ENCODE measurements around the gene LDLRAD3. TPM values are rescaled to one million over a fixed set of nuclear protein-coding genes. Genes with fewer than 3 reads are reported as not detected.

Gene LDLRAD3
- total RNA-seq, 1 experiment from 2014 or later, result 55.7 TPM

DNA sequence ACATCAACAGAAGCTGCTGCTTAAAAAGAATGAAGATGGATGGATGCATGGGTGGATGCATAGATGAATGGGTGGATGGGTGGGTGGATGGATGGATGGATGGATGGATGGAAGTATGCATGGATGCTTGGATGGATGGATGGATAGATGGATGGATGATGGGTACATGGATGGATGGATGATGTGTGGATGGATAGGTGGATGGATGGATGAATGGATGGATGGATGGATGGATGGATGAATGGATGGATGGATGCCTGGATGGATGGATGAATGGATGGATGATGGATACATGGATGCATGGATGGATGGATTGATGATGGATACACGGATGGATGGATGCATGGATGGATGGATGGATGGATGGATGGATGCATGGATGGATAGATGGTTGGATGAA, 110.8 kb downstream of the LDLRAD3 start:
- TF ChIP-seq, protein P1, sequence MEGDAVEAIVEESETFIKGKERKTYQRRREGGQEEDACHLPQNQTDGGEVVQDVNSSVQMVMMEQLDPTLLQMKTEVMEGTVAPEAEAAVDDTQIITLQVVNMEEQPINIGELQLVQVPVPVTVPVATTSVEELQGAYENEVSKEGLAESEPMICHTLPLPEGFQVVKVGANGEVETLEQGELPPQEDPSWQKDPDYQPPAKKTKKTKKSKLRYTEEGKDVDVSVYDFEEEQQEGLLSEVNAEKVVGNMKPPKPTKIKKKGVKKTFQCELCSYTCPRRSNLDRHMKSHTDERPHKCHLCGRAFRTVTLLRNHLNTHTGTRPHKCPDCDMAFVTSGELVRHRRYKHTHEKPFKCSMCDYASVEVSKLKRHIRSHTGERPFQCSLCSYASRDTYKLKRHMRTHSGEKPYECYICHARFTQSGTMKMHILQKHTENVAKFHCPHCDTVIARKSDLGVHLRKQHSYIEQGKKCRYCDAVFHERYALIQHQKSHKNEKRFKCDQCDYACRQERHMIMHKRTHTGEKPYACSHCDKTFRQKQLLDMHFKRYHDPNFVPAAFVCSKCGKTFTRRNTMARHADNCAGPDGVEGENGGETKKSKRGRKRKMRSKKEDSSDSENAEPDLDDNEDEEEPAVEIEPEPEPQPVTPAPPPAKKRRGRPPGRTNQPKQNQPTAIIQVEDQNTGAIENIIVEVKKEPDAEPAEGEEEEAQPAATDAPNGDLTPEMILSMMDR (IDR thresholded peaks at IDR 0.05; ENCODE audit: unreplicated experiment), result no peak
- DNase-seq (ENCODE audit: unreplicated experiment), result no peak
- intact Hi-C loops (cut with micrococcal nuclease), result loop anchor here (5.0 kb wide), 1 partner anchor 437 kb away; the partner anchor contains the start of gene FJX1
- no TSS peak for BruUV-seq (replicated peaks)
- peaks cover 14% of the 10 kb centered on the region for H3K9me3 Mint-ChIP-seq (ENCODE audit: unreplicated experiment)
- no peaks in the 10 kb centered on the region for H3K27me3 Mint-ChIP-seq (ENCODE audit: insufficient read depth, unreplicated experiment)
- POLR2A ChIA-PET, result no interaction called here
- H3K27ac Mint-ChIP-seq (ENCODE audit: low read depth, unreplicated experiment), result no peak overlapping the region
- no peak overlapping the region for H3K4me3 Mint-ChIP-seq (ENCODE audit: unreplicated experiment)
- CTCF ChIA-PET, result no interaction called here
- H3K36me3 Mint-ChIP-seq (ENCODE audit: insufficient read depth, unreplicated experiment), result peaks cover 63% of the 10 kb centered on the region
- H3K4me1 Mint-ChIP-seq (ENCODE audit: insufficient read depth, unreplicated experiment), result peaks cover 13% of the 10 kb centered on the region

DNA sequence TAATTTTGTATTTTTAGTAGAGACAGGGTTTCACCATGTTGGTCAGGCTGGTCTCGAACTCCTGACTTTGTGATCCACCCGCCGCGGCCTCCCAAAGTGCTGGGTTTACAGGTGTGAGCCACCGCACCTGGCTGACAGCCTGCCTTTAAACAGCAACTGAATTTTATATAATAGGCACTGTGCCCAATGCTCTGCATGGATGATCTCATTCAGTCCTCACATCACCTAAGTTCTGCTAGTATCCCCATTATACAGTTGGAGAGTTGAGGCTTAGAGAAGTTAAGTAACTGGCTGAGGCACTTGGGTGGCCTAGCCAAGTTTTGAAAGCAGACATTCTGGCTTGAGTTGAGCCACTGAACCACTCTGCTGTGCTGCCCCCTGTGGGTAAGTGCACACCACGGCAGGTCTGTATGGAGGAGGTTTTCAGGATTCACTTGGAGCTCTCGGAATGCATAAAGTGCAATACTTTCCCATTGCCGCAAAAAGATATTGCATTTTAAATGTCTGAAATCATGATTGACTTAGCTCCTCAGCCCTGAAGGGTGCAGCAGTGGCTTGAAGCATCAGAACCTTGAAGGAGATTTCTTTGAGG, 112.4 kb downstream of the LDLRAD3 start:
- Mint-ChIP-seq H3K4me3 (ENCODE audit: unreplicated experiment) (no peak overlapping the region), H3K27ac (ENCODE audit: low read depth, unreplicated experiment) (no peak overlapping the region), H3K36me3 (ENCODE audit: insufficient read depth, unreplicated experiment) (peaks cover 62% of the 10 kb centered on the region), H3K9me3 (ENCODE audit: unreplicated experiment) (peaks cover 16% of the 10 kb centered on the region), H3K4me1 (ENCODE audit: insufficient read depth, unreplicated experiment) (peaks cover 8% of the 10 kb centered on the region), H3K27me3 (ENCODE audit: insufficient read depth, unreplicated experiment) (no peaks in the 10 kb centered on the region)
- peak; percentile 61 for DNase-seq (ENCODE audit: unreplicated experiment)
- TF ChIP-seq, protein P1 (IDR thresholded peaks at IDR 0.05; ENCODE audit: unreplicated experiment), result peak; percentile 49
- BruUV-seq (replicated peaks), result no TSS peak
- intact Hi-C loops (cut with micrococcal nuclease), result loop anchor here (2.0 to 5.0 kb wide), 2 partner anchors 233 to 439 kb away; partner anchors contain the start of gene FJX1
- CTCF ChIA-PET, result interaction anchor here (0.6 to 2.7 kb wide), 5 partner anchors 12 to 439 kb away, joined by 3 to 9 read pairs (median 3); no protein-coding TSS in a partner anchor
- POLR2A ChIA-PET, result no interaction called here

DNA sequence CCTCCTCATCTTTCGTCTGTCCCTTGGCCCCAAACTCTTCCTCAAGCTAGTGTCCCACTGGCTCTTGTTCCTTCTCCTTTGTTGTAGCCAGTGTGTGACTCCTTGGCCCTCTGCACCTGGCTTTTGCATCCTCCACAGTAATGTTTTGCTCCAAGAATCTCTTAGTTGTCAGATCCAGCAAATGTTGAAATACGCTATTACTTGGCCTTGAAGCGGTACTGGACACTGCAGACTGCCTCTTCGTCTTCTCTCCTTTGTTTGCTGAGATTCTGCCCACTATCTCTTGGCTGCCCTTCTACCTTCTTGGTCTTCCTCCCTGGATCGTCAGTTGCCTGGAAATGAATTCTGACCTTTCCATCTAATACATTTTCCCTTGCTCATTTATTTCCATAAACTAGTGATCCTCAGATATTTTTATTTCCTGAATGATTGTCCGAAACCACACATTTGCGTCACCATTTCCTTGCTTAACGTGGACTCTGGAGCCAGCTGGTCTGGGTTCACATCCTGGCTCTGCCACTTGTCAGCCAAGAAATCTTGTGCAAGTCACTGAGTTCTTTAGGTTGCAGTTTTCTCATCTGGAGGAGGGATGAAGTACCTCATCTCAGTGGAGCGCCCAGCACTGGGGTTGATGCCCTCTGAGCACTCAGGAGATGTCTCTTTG, 113.6 kb downstream of the LDLRAD3 start:
- DNase-seq (ENCODE audit: unreplicated experiment), result peak; percentile 86
- TF ChIP-seq, protein P1 (IDR thresholded peaks at IDR 0.05; ENCODE audit: unreplicated experiment), result no peak
- intact Hi-C loops (cut with micrococcal nuclease), result loop anchor here (2.0 to 5.0 kb wide), 2 partner anchors 235 to 440 kb away; partner anchors contain the start of gene FJX1
- Mint-ChIP-seq H3K36me3 (ENCODE audit: insufficient read depth, unreplicated experiment) (peaks cover 57% of the 10 kb centered on the region), H3K4me1 (ENCODE audit: insufficient read depth, unreplicated experiment) (peaks cover 9% of the 10 kb centered on the region), H3K27me3 (ENCODE audit: insufficient read depth, unreplicated experiment) (no peaks in the 10 kb centered on the region), H3K4me3 (ENCODE audit: unreplicated experiment) (no peak overlapping the region), H3K9me3 (ENCODE audit: unreplicated experiment) (peaks cover 16% of the 10 kb centered on the region), H3K27ac (ENCODE audit: low read depth, unreplicated experiment) (no peak overlapping the region)
- BruUV-seq (replicated peaks), result no TSS peak
- ChIA-PET POLR2A (interaction anchor here (1.8 kb wide), 1 partner anchor 10 kb away, joined by 6 read pairs; no protein-coding TSS in a partner anchor), CTCF (interaction anchor here (0.6 to 2.7 kb wide), 3 partner anchors 11 to 236 kb away, joined by 3 to 9 read pairs (median 3); no protein-coding TSS in a partner anchor)

DNA sequence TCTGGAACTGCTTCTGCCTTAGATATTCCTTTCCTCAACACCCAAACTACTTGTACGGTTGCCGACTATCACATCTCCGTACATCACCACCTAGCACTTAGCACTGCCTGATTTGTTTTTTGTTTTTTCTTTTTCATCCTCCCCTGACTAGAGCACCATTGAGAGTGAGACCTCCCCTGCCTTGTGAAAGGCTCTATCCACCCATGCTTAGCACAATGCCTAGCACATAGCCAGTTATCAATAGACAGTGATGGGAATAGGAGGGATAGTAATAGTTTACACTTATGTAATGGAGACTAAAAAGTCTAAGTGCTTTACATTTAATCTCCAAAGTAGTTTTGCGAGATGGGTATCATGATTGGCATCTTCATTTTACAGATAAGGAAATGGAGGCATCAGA, 115.8 kb downstream of the LDLRAD3 start:
- peaks cover 19% of the 10 kb centered on the region for H3K4me1 Mint-ChIP-seq (ENCODE audit: insufficient read depth, unreplicated experiment)
- H3K36me3 Mint-ChIP-seq (ENCODE audit: insufficient read depth, unreplicated experiment), result peaks cover 48% of the 10 kb centered on the region
- H3K9me3 Mint-ChIP-seq (ENCODE audit: unreplicated experiment), result peaks cover 11% of the 10 kb centered on the region
- no peak overlapping the region for H3K4me3 Mint-ChIP-seq (ENCODE audit: unreplicated experiment)
- H3K27me3 Mint-ChIP-seq (ENCODE audit: insufficient read depth, unreplicated experiment), result no peaks in the 10 kb centered on the region
- BruUV-seq (replicated peaks), result no TSS peak
- DNase-seq (ENCODE audit: unreplicated experiment), result no peak
- intact Hi-C loops (cut with micrococcal nuclease), result loop anchor here (5.0 kb wide), 1 partner anchor 442 kb away; the partner anchor contains the start of gene FJX1
- ChIA-PET CTCF (interaction anchor here (0.6 to 0.9 kb wide), 4 partner anchors 22 to 419 kb away, joined by 3 read pairs; no protein-coding TSS in a partner anchor), POLR2A (no interaction called here)
- TF ChIP-seq, protein P1 (IDR thresholded peaks at IDR 0.05; ENCODE audit: unreplicated experiment), result no peak
- no peak overlapping the region for H3K27ac Mint-ChIP-seq (ENCODE audit: low read depth, unreplicated experiment)
